Sigmoid colon (tissue), 7 donors: ENCODE data around the gene SSPN. TPM values are rescaled to one million over a fixed set of nuclear protein-coding genes. Genes with fewer than 3 reads are reported as not detected.
A peak's percentile ranks its signal among the peaks of the same experiment; 100 is the strongest.
"Not testable (repeated sequence)": the region's sequence is repeated elsewhere in the genome, so short reads cannot be mapped to it uniquely, and the experiment has no call there.

ENCODE experiments used
- DNase-seq: peaks from one replicate; pipeline ENCODE4 v3.0.0-alpha.2; 2019
- H3K27ac ChIP-seq, 4 donors: fragments of 200-600 bp; sonication (generic); one replicate each; pipeline ENCODE4 v1.5.1; 2016 to 2019; ENCODE audit warnings: mild to moderate bottlenecking in 1 of 4
- H3K27me3 ChIP-seq, 3 donors: fragments of 200-600 bp; sonication (generic); one replicate each; pipeline ENCODE4 v1.5.1; 2019; ENCODE audit warnings: mild to moderate bottlenecking in 1 of 3
- H3K36me3 ChIP-seq, 4 donors: fragments of 200-600 bp; sonication (generic); one replicate each; pipeline ENCODE4 v1.5.1; 2016 to 2019
- H3K4me1 ChIP-seq, 4 donors: fragments of 200-600 bp; sonication (generic); one replicate each; pipeline ENCODE4 v1.5.1; 2017 to 2019
- H3K4me3 ChIP-seq, 4 donors: fragments of 200-600 bp; sonication (generic); one replicate each; pipeline ENCODE4 v1.5.1; 2017 to 2019; ENCODE audit warnings: mild to moderate bottlenecking in 2 of 4, moderate library complexity in 1 of 4
- H3K9me3 ChIP-seq, 4 donors: fragments of 200-600 bp in 3 of 4; sonication (generic) in 3 of 4; one replicate each; pipeline versions ENCODE4 v1.5.1 to v1.6.1; 2013 to 2019
- CTCF ChIP-seq, 4 experiments: fragments of 450-650 bp in 3 of 4; fragments of 200-600 bp in 1 of 4; IDR thresholded peaks; one replicate each; pipeline ENCODE4 v1.5.1; 2016 to 2019; ENCODE audit warnings: antibody characterized with exemption in 4 of 4, mild to moderate bottlenecking in 3 of 4, moderate library complexity in 2 of 4
- EP300 ChIP-seq, 4 donors: sonication (generic); formaldehyde crosslinking; IDR thresholded peaks; one replicate each; pipeline ENCODE4 v1.6.1; 2017; ENCODE audit warnings: antibody characterized with exemption in 4 of 4
- POLR2A ChIP-seq, 2 donors: fragments of 450-650 bp; IDR thresholded peaks; one replicate each; pipeline ENCODE4 v1.6.1; 2016; ENCODE audit warnings: antibody characterized with exemption in 2 of 2, mild to moderate bottlenecking in 2 of 2, moderate library complexity in 2 of 2
- POLR2AphosphoS5 ChIP-seq, 4 donors: sonication (generic); formaldehyde crosslinking; IDR thresholded peaks; one replicate each; pipeline ENCODE4 v1.6.1; 2017; ENCODE audit warnings: antibody characterized with exemption in 4 of 4
- WGBS, 2 donors: extraction: QIAGEN DNeasy Blood & Tissue Kit; methylation state at CpG; one replicate each; pipeline ENCODE4 v1.1.7; 2013; 5-methylcytosine and 5-hydroxymethylcytosine counted together
- intact Hi-C: fragments of 100-400 bp; cut with DNase I; formaldehyde crosslinking; loops from one replicate; pipeline ENCODE4 v1.15.1; 2023
- polyA plus RNA-seq, 3 donors: library from polyadenylated mRNA; stranded (reverse); fragments of 200-250 nt; gene quantifications; one replicate each; pipeline ENCODE4 v1.2.3, GENCODE V29; 2013
- total RNA-seq, 4 donors: library from RNA; depleted of rRNA; stranded (reverse); fragments of >200 nt; gene quantifications; one replicate each; pipeline ENCODE4 v1.1.0, GENCODE V29; 2016
- donor health status: healthy with polysubstance abuse.
- donor health status: Bipolar disorder and iron deficiency.
- donor health status: healthy.

SSPN gene
- total and polyA plus RNA-seq, 7 donors: 3.2 to 54.0 (median 30.3) TPM

- 90 to 94% methylated on average over 4 of the region's 4 CpGs for WGBS, 2 donors
- TF ChIP-seq CTCF (IDR thresholded peaks at IDR 0.05) (no peak), POLR2AphosphoS5 (IDR thresholded peaks at IDR 0.05) (no peak), EP300 (IDR thresholded peaks at IDR 0.05) (no peak), POLR2A (IDR thresholded peaks at IDR 0.05) (no peak)
- Histone ChIP-seq H3K36me3 (no peaks in the 10 kb centered on the region), H3K27ac (peak overlapping the region in 1 of 4 donors; percentile 5), H3K27me3 (no peaks in the 10 kb centered on the region), H3K4me1 (peaks cover 0 to 32% (median 12%) of the 10 kb centered on the region in 4 donors), H3K9me3 (no peaks in the 10 kb centered on the region), H3K4me3 (no peak overlapping the region)
- intact Hi-C loops: loop anchor here (5.0 to 10.0 kb wide), 3 partner anchors 33 to 105 kb away; partner anchors contain the start of genes BHLHE41 and SSPN
- no peak for DNase-seq
Observed at GRCh38 chr12:26229910-26230309, 34.5 kb downstream of the SSPN start.

GRCh38 chr12:26231470-26231869 is 36.1 kb downstream of the SSPN start:
- WGBS, 2 donors: 72 to 82% methylated on average over 4 of the region's 4 CpGs
- intact Hi-C loops: loop anchor here (5.0 kb wide), 2 partner anchors 34 to 41 kb away; partner anchors contain the start of gene SSPN
- no peaks in the 10 kb centered on the region for H3K27me3 ChIP-seq
- H3K9me3 ChIP-seq: no peaks in the 10 kb centered on the region
- TF ChIP-seq EP300 (IDR thresholded peaks at IDR 0.05): no peak
- no peak for TF ChIP-seq CTCF (IDR thresholded peaks at IDR 0.05)
- TF ChIP-seq POLR2AphosphoS5 (IDR thresholded peaks at IDR 0.05): no peak
- TF ChIP-seq POLR2A (IDR thresholded peaks at IDR 0.05): no peak
- peaks cover 0 to 26% (median 6%) of the 10 kb centered on the region in 4 donors for H3K4me1 ChIP-seq
- no peak for DNase-seq
- H3K4me3 ChIP-seq: no peak overlapping the region
- no peaks in the 10 kb centered on the region for H3K36me3 ChIP-seq
- peak overlapping the region in 3 of 4 donors; percentile 26 to 60 (median 45) for H3K27ac ChIP-seq

- peaks cover 0 to 24% (median 5%) of the 10 kb centered on the region in 4 donors for H3K4me1 ChIP-seq
- intact Hi-C loops: loop anchor here (5.0 kb wide), 2 partner anchors 35 to 40 kb away; partner anchors contain the start of gene SSPN
- H3K27me3 ChIP-seq: no peaks in the 10 kb centered on the region
- WGBS, 2 donors: 91 to 92% methylated on average over 3 of the region's 3 CpGs
- no peak for DNase-seq
- H3K27ac ChIP-seq: peak overlapping the region in 3 of 4 donors; percentile 32 to 60 (median 45)
- no peaks in the 10 kb centered on the region for H3K36me3 ChIP-seq
- no peak for TF ChIP-seq CTCF (IDR thresholded peaks at IDR 0.05)
- TF ChIP-seq EP300 (IDR thresholded peaks at IDR 0.05): no peak
- peak in 1 of 4 donors; percentile 7 for TF ChIP-seq POLR2AphosphoS5 (IDR thresholded peaks at IDR 0.05)
- H3K9me3 ChIP-seq: no peaks in the 10 kb centered on the region
- H3K4me3 ChIP-seq: no peak overlapping the region
Observed at GRCh38 chr12:26231921-26232320, 36.5 kb downstream of the SSPN start.

GRCh38 chr12:26233631-26234030 is 38.3 kb downstream of the SSPN start:
- 91% methylated on average over 9 of the region's 9 CpGs for WGBS, 2 donors
- H3K9me3 ChIP-seq: no peaks in the 10 kb centered on the region
- H3K27ac ChIP-seq: peak overlapping the region in 2 of 4 donors; percentile 42 to 60
- TF ChIP-seq CTCF (IDR thresholded peaks at IDR 0.05) (no peak), POLR2A (IDR thresholded peaks at IDR 0.05) (no peak), POLR2AphosphoS5 (IDR thresholded peaks at IDR 0.05) (no peak), EP300 (IDR thresholded peaks at IDR 0.05) (no peak)
- H3K4me1 ChIP-seq: peaks cover 0 to 16% (median 5%) of the 10 kb centered on the region in 4 donors
- no peaks in the 10 kb centered on the region for H3K36me3 ChIP-seq
- intact Hi-C loops: loop anchor here (5.0 kb wide), 2 partner anchors 36 to 39 kb away; partner anchors contain the start of gene SSPN
- H3K27me3 ChIP-seq: no peaks in the 10 kb centered on the region
- no peak overlapping the region for H3K4me3 ChIP-seq
- DNase-seq: no peak

- H3K27me3 ChIP-seq, H3K27ac ChIP-seq, H3K36me3 ChIP-seq, intact Hi-C loops, H3K9me3 ChIP-seq, H3K4me3 ChIP-seq, DNase-seq: not testable (repeated sequence)
- 98 to 100% methylated on average over 2 of the region's 2 CpGs for WGBS, 2 donors
- H3K4me1 ChIP-seq: peaks cover 0 to 27% (median 18%) of the 10 kb centered on the region in 4 donors
Observed at GRCh38 chr12:26235465-26235864, 40.1 kb downstream of the SSPN start.
